Fibroblast of lung (primary cell): ENCODE data around the gene QSOX1.

Source experiments
- EZH2 ChIP-seq: IDR thresholded peaks from 2 replicates; pipeline ENCODE4 v1.5.1; 2012; ENCODE audit warnings: low read length, control low read depth, mild to moderate bottlenecking; ENCODE audit errors: missing control alignments
- TF ChIP-seq, protein P1 (sequence below), 2 donors: IDR thresholded peaks in 1 of 2; conservative IDR thresholded peaks in 1 of 2; 1 replicate in 1 of 2; 2 replicates in 1 of 2; pipeline ENCODE4 v1.5.1; 2011 to 2012; ENCODE audit warnings: low read length in 2 of 2, control low read depth in 1 of 2, inconsistent platforms in 1 of 2, low read depth in 1 of 2, mild to moderate bottlenecking in 1 of 2

DNA sequence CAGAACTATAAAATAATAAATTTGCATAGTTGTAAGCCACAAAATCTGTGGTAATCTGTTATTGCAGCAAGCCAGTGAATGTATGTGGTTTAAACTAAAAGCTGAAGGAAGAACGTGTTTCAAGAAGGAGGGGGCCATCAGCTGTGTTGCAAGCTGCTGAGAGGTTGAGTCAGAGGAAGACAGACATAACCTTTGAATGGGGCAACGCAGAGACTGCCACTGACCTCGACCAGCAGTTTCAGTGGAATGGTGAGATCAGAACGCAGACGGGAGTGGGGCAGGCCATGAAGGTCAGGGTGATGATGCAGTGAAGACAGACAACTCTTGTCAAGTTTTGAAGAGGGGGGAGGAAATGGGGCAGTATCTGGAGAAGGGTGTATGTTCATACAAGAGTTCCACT is 23.2 kb upstream of the QSOX1 start:
- TF ChIP-seq, protein P1, sequence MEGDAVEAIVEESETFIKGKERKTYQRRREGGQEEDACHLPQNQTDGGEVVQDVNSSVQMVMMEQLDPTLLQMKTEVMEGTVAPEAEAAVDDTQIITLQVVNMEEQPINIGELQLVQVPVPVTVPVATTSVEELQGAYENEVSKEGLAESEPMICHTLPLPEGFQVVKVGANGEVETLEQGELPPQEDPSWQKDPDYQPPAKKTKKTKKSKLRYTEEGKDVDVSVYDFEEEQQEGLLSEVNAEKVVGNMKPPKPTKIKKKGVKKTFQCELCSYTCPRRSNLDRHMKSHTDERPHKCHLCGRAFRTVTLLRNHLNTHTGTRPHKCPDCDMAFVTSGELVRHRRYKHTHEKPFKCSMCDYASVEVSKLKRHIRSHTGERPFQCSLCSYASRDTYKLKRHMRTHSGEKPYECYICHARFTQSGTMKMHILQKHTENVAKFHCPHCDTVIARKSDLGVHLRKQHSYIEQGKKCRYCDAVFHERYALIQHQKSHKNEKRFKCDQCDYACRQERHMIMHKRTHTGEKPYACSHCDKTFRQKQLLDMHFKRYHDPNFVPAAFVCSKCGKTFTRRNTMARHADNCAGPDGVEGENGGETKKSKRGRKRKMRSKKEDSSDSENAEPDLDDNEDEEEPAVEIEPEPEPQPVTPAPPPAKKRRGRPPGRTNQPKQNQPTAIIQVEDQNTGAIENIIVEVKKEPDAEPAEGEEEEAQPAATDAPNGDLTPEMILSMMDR (conservative IDR thresholded peaks at IDR 0.05 in 1 of 2, IDR thresholded peaks at IDR 0.05 in 1 of 2; ENCODE audit: low read depth in 1 of 2, low read length in 2 of 2): no peak
- TF ChIP-seq EZH2: no peak
